ENCODE measurements around the gene POTEC.
"Not testable (repeated sequence)": the region's sequence is repeated elsewhere in the genome, so short reads cannot be mapped to it uniquely, and the experiment has no call there.

Gene POTEC

DNA sequence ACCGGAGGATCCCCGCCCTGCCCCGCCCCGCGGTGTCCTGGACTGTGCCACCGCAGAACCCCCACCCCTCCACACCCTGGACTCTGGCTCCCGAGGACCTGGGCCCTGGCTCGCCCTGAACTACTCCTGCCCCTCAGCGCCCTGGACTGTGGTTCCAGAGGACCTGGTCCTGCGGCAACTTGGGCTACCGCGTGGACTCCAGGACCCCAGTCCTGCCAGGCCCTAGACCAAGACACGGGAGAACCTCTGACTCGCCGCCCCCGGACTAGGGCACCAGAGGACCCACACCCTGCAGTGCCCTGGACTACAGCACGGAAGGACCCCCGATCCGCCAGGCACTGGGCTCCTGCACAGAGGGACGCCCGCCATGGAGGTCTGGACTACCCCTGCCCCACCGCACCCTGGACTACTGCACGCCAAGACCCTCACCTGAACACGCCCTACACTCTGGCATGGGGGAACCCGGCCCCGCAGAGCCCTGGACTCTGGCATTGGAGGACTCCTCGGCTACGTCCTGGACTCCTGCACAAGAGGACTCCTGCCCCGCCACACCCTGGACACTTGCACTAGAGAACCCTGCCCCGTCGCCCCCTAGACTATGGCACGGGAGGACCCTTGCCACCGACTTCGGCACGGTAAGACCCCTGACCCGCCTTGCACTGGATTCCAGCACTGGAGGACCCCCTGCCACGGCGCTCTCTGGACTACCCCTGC, 69.2 kb downstream of the POTEC start:
- H3K9ac ChIP-seq (ENCODE audit: low read length); H3K4me1 ChIP-seq (ENCODE audit: control insufficient read depth, insufficient read depth, low read length); H3K36me3 ChIP-seq (ENCODE audit: control insufficient read depth, insufficient read depth, low read length); H3K27me3 ChIP-seq (ENCODE audit: control insufficient read depth, insufficient read depth, low read length); H3K4me3 ChIP-seq (ENCODE audit: low read length); H3K27ac ChIP-seq (ENCODE audit: low read depth, low read length): not testable (repeated sequence)

DNA sequence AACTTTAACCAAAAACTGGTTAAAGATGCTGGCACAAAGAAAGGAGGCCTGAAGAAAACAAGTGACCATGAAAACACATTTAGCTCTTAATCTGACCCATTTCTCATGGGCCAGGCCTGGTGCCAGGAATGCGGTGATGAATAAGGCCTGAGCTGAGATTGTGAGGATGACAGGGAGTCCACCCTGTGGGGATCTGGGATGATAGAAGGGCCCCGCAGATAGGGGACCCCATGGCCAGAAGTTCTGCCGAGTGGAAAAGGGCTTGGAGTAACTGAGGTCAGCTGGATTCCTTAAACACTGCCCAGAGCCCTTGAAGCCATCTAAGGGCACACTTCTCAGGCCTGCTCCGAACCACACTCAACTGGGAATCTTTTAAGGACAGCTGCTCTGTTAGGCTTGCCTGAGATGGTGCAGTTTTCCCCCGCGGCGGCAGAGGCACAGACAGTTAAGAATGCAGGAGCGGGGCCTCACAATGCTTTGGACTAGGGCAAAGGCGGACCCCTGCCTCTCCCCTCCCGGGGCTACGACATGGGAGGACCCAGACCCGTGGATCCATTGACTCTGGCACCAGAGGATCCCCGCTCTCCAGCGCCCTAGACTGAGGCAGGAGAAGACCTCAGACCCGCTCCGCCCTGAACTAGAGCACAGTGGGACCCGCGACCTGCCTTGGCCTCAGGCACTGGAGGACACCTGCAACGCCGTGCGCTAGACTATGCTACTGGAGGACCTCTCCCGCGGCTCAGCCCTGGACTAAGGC, 70.0 kb downstream of the POTEC start:
- not testable (repeated sequence) for H3K4me1 ChIP-seq (ENCODE audit: control insufficient read depth, insufficient read depth, low read length); H3K4me3 ChIP-seq (ENCODE audit: low read length); H3K27me3 ChIP-seq (ENCODE audit: control insufficient read depth, insufficient read depth, low read length); H3K9ac ChIP-seq (ENCODE audit: low read length); H3K36me3 ChIP-seq (ENCODE audit: control insufficient read depth, insufficient read depth, low read length); H3K27ac ChIP-seq (ENCODE audit: low read depth, low read length)

DNA sequence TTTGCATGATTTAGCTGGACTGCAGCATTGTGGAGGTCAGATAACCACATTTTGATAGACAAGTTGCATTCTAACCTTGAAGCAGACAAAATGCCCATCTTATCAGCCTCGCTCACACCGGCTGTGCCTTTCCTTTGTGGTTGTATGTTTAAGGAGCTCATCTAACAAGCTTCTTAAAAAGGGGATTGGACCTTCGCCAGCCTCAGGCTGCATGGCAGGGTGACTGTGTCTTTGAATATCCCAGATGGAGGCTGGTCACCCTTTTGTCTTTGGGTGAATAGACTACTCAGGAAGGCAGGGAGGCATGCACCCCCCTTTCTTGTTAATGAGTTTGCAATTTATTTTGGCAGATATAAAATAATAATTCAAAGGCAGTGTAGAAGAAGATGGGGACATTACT, 72.1 kb downstream of the POTEC start:
- H3K4me3 ChIP-seq (ENCODE audit: low read length); H3K27me3 ChIP-seq (ENCODE audit: control insufficient read depth, insufficient read depth, low read length); H3K9ac ChIP-seq (ENCODE audit: low read length); H3K36me3 ChIP-seq (ENCODE audit: control insufficient read depth, insufficient read depth, low read length); H3K4me1 ChIP-seq (ENCODE audit: control insufficient read depth, insufficient read depth, low read length); H3K27ac ChIP-seq (ENCODE audit: low read depth, low read length): not testable (repeated sequence)

DNA sequence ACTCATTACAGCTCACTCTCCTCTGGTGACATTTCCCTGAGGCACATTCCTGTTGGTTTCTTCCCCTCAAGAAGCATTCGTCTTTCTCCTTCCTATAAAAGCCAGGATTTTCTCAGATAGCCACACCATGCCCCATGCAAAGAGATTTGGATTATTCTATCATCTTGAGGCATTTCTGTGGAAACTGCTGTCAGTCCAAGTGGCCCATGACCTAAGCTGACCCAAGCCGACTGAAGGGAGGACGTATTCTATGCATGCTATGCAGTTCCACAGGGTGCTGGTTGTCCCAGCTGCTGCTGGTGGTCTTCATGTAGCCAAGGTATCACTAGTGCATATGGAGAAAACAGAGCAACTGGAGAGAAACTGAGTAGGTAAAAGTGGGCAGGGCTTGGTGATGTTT, 73.0 kb downstream of the POTEC start:
- not testable (repeated sequence) for H3K27ac ChIP-seq (ENCODE audit: low read depth, low read length); H3K27me3 ChIP-seq (ENCODE audit: control insufficient read depth, insufficient read depth, low read length); H3K9ac ChIP-seq (ENCODE audit: low read length); H3K4me1 ChIP-seq (ENCODE audit: control insufficient read depth, insufficient read depth, low read length); H3K4me3 ChIP-seq (ENCODE audit: low read length); H3K36me3 ChIP-seq (ENCODE audit: control insufficient read depth, insufficient read depth, low read length)

DNA sequence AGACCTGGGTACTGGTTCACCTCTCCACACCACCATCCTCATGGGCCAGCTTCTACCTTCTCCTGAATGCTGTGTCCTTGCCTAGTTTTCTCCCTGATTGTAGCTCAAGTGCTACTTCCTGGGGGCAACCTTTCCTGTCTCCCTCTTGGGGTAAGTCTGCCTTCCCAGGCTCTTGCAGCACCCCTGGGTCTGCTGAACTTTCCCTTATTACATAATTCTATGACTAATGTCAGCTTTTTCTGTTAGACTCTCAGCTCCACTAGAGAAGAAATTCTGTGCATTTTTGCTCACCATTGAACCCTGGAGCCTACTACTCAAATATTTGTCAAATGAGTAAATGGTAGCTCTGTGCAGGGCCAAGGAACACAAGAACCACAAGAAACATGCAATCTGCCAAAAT, 73.4 kb downstream of the POTEC start:
- H3K27me3 ChIP-seq (ENCODE audit: control insufficient read depth, insufficient read depth, low read length); H3K9ac ChIP-seq (ENCODE audit: low read length); H3K4me3 ChIP-seq (ENCODE audit: low read length); H3K4me1 ChIP-seq (ENCODE audit: control insufficient read depth, insufficient read depth, low read length); H3K36me3 ChIP-seq (ENCODE audit: control insufficient read depth, insufficient read depth, low read length); H3K27ac ChIP-seq (ENCODE audit: low read depth, low read length): not testable (repeated sequence)

DNA sequence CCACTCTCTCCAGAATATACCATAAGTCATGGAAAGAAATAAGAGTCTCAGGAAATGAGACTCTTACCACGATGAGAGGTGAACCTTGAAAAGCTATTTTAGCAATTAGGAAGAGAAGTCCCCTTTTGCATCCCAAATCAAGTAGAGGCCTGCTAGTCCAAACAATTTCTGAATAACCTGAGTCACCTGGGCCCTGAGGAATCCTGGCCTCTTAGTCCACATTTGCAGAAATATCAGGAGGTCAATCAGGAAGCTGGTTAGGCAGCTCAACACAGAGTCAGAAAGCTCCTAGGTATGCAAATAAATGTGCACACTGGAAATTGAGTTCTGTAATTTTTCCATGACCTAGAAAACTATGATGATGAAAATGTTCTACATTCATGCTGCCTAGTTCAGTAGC, 77.4 kb downstream of the POTEC start:
- H3K4me1 ChIP-seq (ENCODE audit: control insufficient read depth, insufficient read depth, low read length); H3K27ac ChIP-seq (ENCODE audit: low read depth, low read length); H3K9ac ChIP-seq (ENCODE audit: low read length): not testable (repeated sequence)

More for the DNA sequence above, 77.4 kb downstream of the POTEC start:
- H3K27me3 ChIP-seq (ENCODE audit: control insufficient read depth, insufficient read depth, low read length); H3K4me3 ChIP-seq (ENCODE audit: low read length); H3K36me3 ChIP-seq (ENCODE audit: control insufficient read depth, insufficient read depth, low read length): not testable (repeated sequence)
